Measurements from ENCODE around the gene HSPA1A.

Gene HSPA1A

DNA sequence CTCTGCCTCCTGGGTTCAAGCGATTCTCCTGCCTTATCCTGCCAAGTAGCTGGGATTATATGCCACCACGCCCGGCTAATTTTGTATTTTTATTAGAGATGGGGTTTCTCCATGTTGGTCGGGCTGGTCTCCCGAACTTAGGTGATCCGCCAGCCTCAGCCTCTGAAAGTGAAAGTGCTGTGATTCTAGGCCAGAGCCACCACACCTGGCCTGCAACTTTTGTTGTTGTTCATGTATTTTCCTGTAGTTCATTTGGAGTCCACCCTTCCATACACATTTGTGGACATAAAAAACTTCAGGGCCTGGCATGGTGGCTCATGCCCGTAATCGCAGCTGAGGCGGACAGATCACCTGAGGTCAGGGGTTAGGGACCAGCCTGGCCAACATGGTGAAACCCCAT, 26.7 kb downstream of the HSPA1A start:
- H3K9me3 ChIP-seq (ENCODE audit: control insufficient read depth, insufficient read depth, low read length) = no peaks in the 10 kb centered on the region
- peaks cover 21% of the 10 kb centered on the region for H3K79me2 ChIP-seq (ENCODE audit: control insufficient read depth, low read length)
- peaks cover 78% of the 10 kb centered on the region for H3F3A ChIP-seq (ENCODE audit: control insufficient read depth, insufficient read depth)
- TF ChIP-seq, protein P1, sequence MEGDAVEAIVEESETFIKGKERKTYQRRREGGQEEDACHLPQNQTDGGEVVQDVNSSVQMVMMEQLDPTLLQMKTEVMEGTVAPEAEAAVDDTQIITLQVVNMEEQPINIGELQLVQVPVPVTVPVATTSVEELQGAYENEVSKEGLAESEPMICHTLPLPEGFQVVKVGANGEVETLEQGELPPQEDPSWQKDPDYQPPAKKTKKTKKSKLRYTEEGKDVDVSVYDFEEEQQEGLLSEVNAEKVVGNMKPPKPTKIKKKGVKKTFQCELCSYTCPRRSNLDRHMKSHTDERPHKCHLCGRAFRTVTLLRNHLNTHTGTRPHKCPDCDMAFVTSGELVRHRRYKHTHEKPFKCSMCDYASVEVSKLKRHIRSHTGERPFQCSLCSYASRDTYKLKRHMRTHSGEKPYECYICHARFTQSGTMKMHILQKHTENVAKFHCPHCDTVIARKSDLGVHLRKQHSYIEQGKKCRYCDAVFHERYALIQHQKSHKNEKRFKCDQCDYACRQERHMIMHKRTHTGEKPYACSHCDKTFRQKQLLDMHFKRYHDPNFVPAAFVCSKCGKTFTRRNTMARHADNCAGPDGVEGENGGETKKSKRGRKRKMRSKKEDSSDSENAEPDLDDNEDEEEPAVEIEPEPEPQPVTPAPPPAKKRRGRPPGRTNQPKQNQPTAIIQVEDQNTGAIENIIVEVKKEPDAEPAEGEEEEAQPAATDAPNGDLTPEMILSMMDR (IDR thresholded peaks at IDR 0.05; ENCODE audit: low read depth, low read length, poor library complexity, severe bottlenecking) = no peak
- TF ChIP-seq EZH2phosphoT487 (IDR thresholded peaks at IDR 0.05; ENCODE audit: borderline replicate concordance, low read length) = no peak
- no peak overlapping the region for H3K27ac ChIP-seq (ENCODE audit: low read depth, low read length)
- H3K27me3 ChIP-seq (ENCODE audit: control insufficient read depth, low read length) = no peaks in the 10 kb centered on the region; the same call in 1 of the 2 replicates
- H3K36me3 ChIP-seq (ENCODE audit: control insufficient read depth, low read length) = peaks cover 51% of the 10 kb centered on the region
- no peak overlapping the region for H3K4me2 ChIP-seq (ENCODE audit: low read length)
- H4K20me1 ChIP-seq (ENCODE audit: control insufficient read depth, insufficient read depth, low read depth, low read length) = peaks cover 19% of the 10 kb centered on the region
- no peak overlapping the region for H3K4me3 ChIP-seq (ENCODE audit: low read length)
- H3K9me2 ChIP-seq (replicated peaks; ENCODE audit: control insufficient read depth, low read length) = no peaks in the 10 kb centered on the region
- peaks cover 19% of the 10 kb centered on the region for H3K4me1 ChIP-seq (ENCODE audit: control insufficient read depth, low read length)

DNA sequence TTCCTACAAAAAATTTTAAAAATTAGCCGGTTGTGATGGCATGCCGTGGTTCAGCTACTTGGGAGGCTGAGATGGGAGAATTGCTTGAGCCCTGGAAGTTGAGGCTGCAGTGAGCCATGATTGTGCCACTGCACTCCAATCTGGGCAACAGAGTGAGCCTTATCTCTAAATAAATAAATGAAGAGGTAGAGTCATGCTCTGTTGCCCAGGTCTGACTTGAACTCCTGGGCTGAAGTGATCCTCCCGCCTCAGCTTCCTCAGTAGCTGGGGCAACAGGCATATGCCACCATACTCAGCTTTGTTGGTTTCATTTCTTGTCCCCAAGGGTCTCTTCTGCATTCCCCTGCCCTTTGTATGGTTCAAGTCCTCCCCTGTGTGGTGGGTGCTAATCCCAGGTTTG, 29.2 kb downstream of the HSPA1A start:
- no peak for TF ChIP-seq EZH2phosphoT487 (IDR thresholded peaks at IDR 0.05; ENCODE audit: borderline replicate concordance, low read length)
- TF ChIP-seq, protein P1 (IDR thresholded peaks at IDR 0.05; ENCODE audit: low read depth, low read length, poor library complexity, severe bottlenecking) = no peak
- Histone ChIP-seq H3K9me3 (ENCODE audit: control insufficient read depth, insufficient read depth, low read length) (no peaks in the 10 kb centered on the region), H3K36me3 (ENCODE audit: control insufficient read depth, low read length) (peaks cover 27% of the 10 kb centered on the region), H3K4me3 (ENCODE audit: low read length) (no peak overlapping the region), H3K27me3 (ENCODE audit: control insufficient read depth, low read length) (no peaks in the 10 kb centered on the region), H3K4me1 (ENCODE audit: control insufficient read depth, low read length) (no peaks in the 10 kb centered on the region), H3K27ac (ENCODE audit: low read depth, low read length) (no peak overlapping the region), H3K9me2 (replicated peaks; ENCODE audit: control insufficient read depth, low read length) (no peaks in the 10 kb centered on the region), H3K4me2 (ENCODE audit: low read length) (no peak overlapping the region), H3K79me2 (ENCODE audit: control insufficient read depth, low read length) (no peaks in the 10 kb centered on the region), H4K20me1 (ENCODE audit: control insufficient read depth, insufficient read depth, low read depth, low read length) (no peaks in the 10 kb centered on the region), H3F3A (ENCODE audit: control insufficient read depth, insufficient read depth) (peaks cover 63% of the 10 kb centered on the region)

DNA sequence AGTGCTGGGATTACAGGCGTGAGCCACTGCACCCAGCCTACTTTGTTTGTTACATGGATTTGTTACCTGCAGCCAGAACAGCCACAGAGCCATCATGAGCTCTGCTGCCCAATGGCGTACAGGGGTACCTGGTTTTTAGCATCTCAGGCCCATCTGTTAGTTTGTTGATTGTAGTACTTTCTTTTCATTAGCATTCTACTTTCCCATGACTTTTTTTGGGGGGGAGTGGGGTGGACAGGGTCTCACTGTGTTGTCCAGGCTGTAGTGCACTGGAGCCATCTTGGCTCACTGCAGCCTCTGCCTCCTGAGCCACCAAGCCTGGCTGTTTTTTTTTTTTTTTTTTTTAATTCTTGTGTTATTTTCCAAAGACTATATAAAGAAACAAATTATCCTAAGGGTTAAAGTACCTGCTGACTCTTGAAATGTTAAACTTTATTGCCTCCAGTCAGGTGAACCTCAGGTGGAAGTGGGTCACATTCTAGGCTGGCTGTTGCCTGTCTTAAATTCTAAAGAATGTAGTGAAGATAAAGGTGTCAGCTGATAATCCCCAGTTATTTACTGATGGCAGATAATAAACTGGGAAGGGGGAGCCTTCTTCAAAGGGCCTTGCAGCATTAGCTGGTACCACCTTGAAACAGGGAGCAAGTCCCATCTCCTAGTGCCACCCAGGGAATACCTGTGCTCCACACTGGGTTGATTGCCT, 32.1 kb downstream of the HSPA1A start:
- TF ChIP-seq EZH2phosphoT487 (IDR thresholded peaks at IDR 0.05; ENCODE audit: borderline replicate concordance, low read length) = no peak
- TF ChIP-seq, protein P1 (IDR thresholded peaks at IDR 0.05; ENCODE audit: low read depth, low read length, poor library complexity, severe bottlenecking) = no peak
- H3K36me3 ChIP-seq (ENCODE audit: control insufficient read depth, low read length) = peaks cover 5% of the 10 kb centered on the region; the same call in 1 of the 2 replicates

More for the DNA sequence above, 32.1 kb downstream of the HSPA1A start:
- Histone ChIP-seq H3K27ac (ENCODE audit: low read depth, low read length) (no peak overlapping the region), H3K4me1 (ENCODE audit: control insufficient read depth, low read length) (no peaks in the 10 kb centered on the region), H3K4me3 (ENCODE audit: low read length) (no peak overlapping the region), H4K20me1 (ENCODE audit: control insufficient read depth, insufficient read depth, low read depth, low read length) (no peaks in the 10 kb centered on the region), H3K79me2 (ENCODE audit: control insufficient read depth, low read length) (no peaks in the 10 kb centered on the region), H3K9me2 (replicated peaks; ENCODE audit: control insufficient read depth, low read length) (no peaks in the 10 kb centered on the region), H3K4me2 (ENCODE audit: low read length) (no peak overlapping the region), H3K9me3 (ENCODE audit: control insufficient read depth, insufficient read depth, low read length) (no peaks in the 10 kb centered on the region; the same call in 1 of the 2 replicates), H3F3A (ENCODE audit: control insufficient read depth, insufficient read depth) (peaks cover 37% of the 10 kb centered on the region), H3K27me3 (ENCODE audit: control insufficient read depth, low read length) (no peaks in the 10 kb centered on the region)

All from DOHH2 (cell line).